ENCODE data around the gene ADGRV1.

- TF ChIP-seq POLR2A (IDR thresholded peaks at IDR 0.05) (no peak), CTCF (IDR thresholded peaks at IDR 0.05) (no peak)
Measured at GRCh38 chr5:91175708-91176107, 617.1 kb downstream of the ADGRV1 start.

Measured in Peyer's patch (tissue), 4 donors.